T-helper 9 cell (primary cell): ENCODE measurements around the gene HES4.
A peak's percentile ranks its signal among the peaks of the same experiment; 100 is the strongest.
"Not testable (repeated sequence)": the region's sequence is repeated elsewhere in the genome, so short reads cannot be mapped to it uniquely, and the experiment has no call there.

ENCODE experiments used
- DNase-seq: peaks from one replicate; pipeline ENCODE4 v3.0.0-alpha.2; 2020

The HES4 gene

GRCh38 chr1:1033009-1033587 is 33.2 kb upstream of the HES4 start:
- DNase-seq, result peak; percentile 75

- DNase-seq, result no peak
These were observed 32.5 kb upstream of the HES4 start for GRCh38 chr1:1032424-1032823.

GRCh38 chr1:1031659-1032235 is 31.9 kb upstream of the HES4 start:
- DNase-seq, result no peak

- not testable (repeated sequence) for DNase-seq
These were observed 31.2 kb upstream of the HES4 start for GRCh38 chr1:1030867-1031658.

GRCh38 chr1:1027791-1028190 is 27.9 kb upstream of the HES4 start:
- no peak for DNase-seq

GRCh38 chr1:1026599-1027413 is 26.9 kb upstream of the HES4 start:
- DNase-seq, result no peak

- no peak for DNase-seq
These were observed 25.8 kb upstream of the HES4 start for GRCh38 chr1:1025730-1026129.

GRCh38 chr1:1024771-1025699 is 25.1 kb upstream of the HES4 start:
- no peak for DNase-seq

- DNase-seq, result no peak
These were observed 24.4 kb upstream of the HES4 start for GRCh38 chr1:1024149-1024770.

GRCh38 chr1:1023700-1024099 is 23.8 kb upstream of the HES4 start:
- no peak for DNase-seq

GRCh38 chr1:1022302-1023009 is 22.6 kb upstream of the HES4 start:
- no peak for DNase-seq

- DNase-seq, result no peak
These were observed 22.0 kb upstream of the HES4 start for GRCh38 chr1:1021920-1022259.

GRCh38 chr1:1021010-1021919 is 21.4 kb upstream of the HES4 start:
- no peak for DNase-seq

- no peak for DNase-seq
These were observed 20.6 kb upstream of the HES4 start for GRCh38 chr1:1020415-1021009.

- DNase-seq, result no peak
These were observed 20.1 kb upstream of the HES4 start, which contains the start of gene AGRN for GRCh38 chr1:1020000-1020404. AGRN (plus strand) TSS chr1:1020120; CDS start chr1:1020173, 53 bp downstream.

GRCh38 chr1:1019122-1019999 is 19.5 kb upstream of the HES4 start:
- DNase-seq, result peak; percentile 75

- DNase-seq, result not testable (repeated sequence)
These were observed 18.4 kb upstream of the HES4 start for GRCh38 chr1:1018321-1018685.
